Memory B cell (primary cell): ENCODE results near the gene ME1.
"Not testable (repeated sequence)": the region's sequence is repeated elsewhere in the genome, so short reads cannot be mapped to it uniquely, and the experiment has no call there.

Source experiments
- ATAC-seq: fragments of 150-1000 bp; cut with Tn5 transposase; 2 replicates; pipeline ENCODE4 v1.10.0; 2021; ENCODE audit warnings: low read depth, mild to moderate bottlenecking, moderate library complexity
- DNase-seq, 2 donors: peaks; one replicate each; pipeline ENCODE4 v3.0.0; 2022; ENCODE audit warnings: low spot score in 2 of 2
- H3K27ac Mint-ChIP-seq: one replicate; pipeline ENCODE4 v1.8.0; 2022; ENCODE audit warnings: mild to moderate bottlenecking, moderate library complexity, mixed read lengths
- H3K27me3 Mint-ChIP-seq: one replicate; pipeline ENCODE4 v1.8.0; 2022; ENCODE audit warnings: mixed read lengths
- H3K36me3 Mint-ChIP-seq: one replicate; pipeline ENCODE4 v1.8.0; 2022; ENCODE audit warnings: mild to moderate bottlenecking, mixed read lengths
- H3K4me1 Mint-ChIP-seq: one replicate; pipeline ENCODE4 v1.8.0; 2022; ENCODE audit warnings: mixed read lengths
- H3K4me3 Mint-ChIP-seq: one replicate; pipeline ENCODE4 v1.8.0; 2022; ENCODE audit warnings: mild to moderate bottlenecking, moderate library complexity, mixed read lengths
- H3K9me3 Mint-ChIP-seq: one replicate; pipeline ENCODE4 v1.8.0; 2022; ENCODE audit warnings: mixed read lengths

ME1 gene

GRCh38 chr6:83192871-83193746 is 237.7 kb downstream of the ME1 start, which contains the start of the genes PGM3 and RWDD2A:
PGM3 (minus strand) TSS chr6:83193265; CDS start chr6:83191012, 2,253 bp downstream.
RWDD2A (plus strand) TSS chr6:83193357; CDS start chr6:83194452, 1,095 bp downstream.
- H3K27me3 Mint-ChIP-seq: no peaks in the 10 kb centered on the region
- no peaks in the 10 kb centered on the region for H3K9me3 Mint-ChIP-seq
- H3K27ac Mint-ChIP-seq: peak within 1 kb of the TSS; percentile 94
- peaks cover 4% of the 10 kb centered on the region for H3K36me3 Mint-ChIP-seq
- H3K4me1 Mint-ChIP-seq: peaks cover 26% of the 10 kb centered on the region
- peak within 1 kb of the TSS; percentile 94 for H3K4me3 Mint-ChIP-seq
- DNase-seq: peak; percentile 84 to 89
- peak; percentile 97 for ATAC-seq

- no peaks in the 10 kb centered on the region for H3K27me3 Mint-ChIP-seq
- H3K9me3 Mint-ChIP-seq: no peaks in the 10 kb centered on the region
- DNase-seq (no peak), ATAC-seq (no peak)
- peak overlapping the region; percentile 94 for H3K27ac Mint-ChIP-seq
- H3K4me3 Mint-ChIP-seq: peak overlapping the region; percentile 94
- peaks cover 26% of the 10 kb centered on the region for H3K4me1 Mint-ChIP-seq
- peaks cover 4% of the 10 kb centered on the region for H3K36me3 Mint-ChIP-seq
Measured at GRCh38 chr6:83192456-83192855, 238.4 kb downstream of the ME1 start.

GRCh38 chr6:83191974-83192373 is 238.9 kb downstream of the ME1 start:
- H3K27me3 Mint-ChIP-seq, ATAC-seq, H3K27ac Mint-ChIP-seq, H3K36me3 Mint-ChIP-seq, DNase-seq, H3K9me3 Mint-ChIP-seq: not testable (repeated sequence)
- H3K4me3 Mint-ChIP-seq: peak overlapping the region; percentile 24
- peaks cover 26% of the 10 kb centered on the region for H3K4me1 Mint-ChIP-seq

GRCh38 chr6:83190626-83191025 is 240.2 kb downstream of the ME1 start:
- H3K4me3 Mint-ChIP-seq: no peak overlapping the region
- H3K27me3 Mint-ChIP-seq: no peaks in the 10 kb centered on the region
- H3K9me3 Mint-ChIP-seq: no peaks in the 10 kb centered on the region
- DNase-seq (no peak), ATAC-seq (no peak)
- no peak overlapping the region for H3K27ac Mint-ChIP-seq
- H3K36me3 Mint-ChIP-seq: peaks cover 5% of the 10 kb centered on the region
- peaks cover 21% of the 10 kb centered on the region for H3K4me1 Mint-ChIP-seq

GRCh38 chr6:83188501-83188900 is 242.3 kb downstream of the ME1 start:
- peaks cover 10% of the 10 kb centered on the region for H3K36me3 Mint-ChIP-seq
- DNase-seq (no peak), ATAC-seq (no peak)
- no peak overlapping the region for H3K27ac Mint-ChIP-seq
- peaks cover 14% of the 10 kb centered on the region for H3K4me1 Mint-ChIP-seq
- no peaks in the 10 kb centered on the region for H3K9me3 Mint-ChIP-seq
- H3K4me3 Mint-ChIP-seq: no peak overlapping the region
- no peaks in the 10 kb centered on the region for H3K27me3 Mint-ChIP-seq

- no peak overlapping the region for H3K4me3 Mint-ChIP-seq
- H3K9me3 Mint-ChIP-seq: no peaks in the 10 kb centered on the region
- no peak overlapping the region for H3K27ac Mint-ChIP-seq
- no peak for DNase-seq
- peaks cover 6% of the 10 kb centered on the region for H3K4me1 Mint-ChIP-seq
- no peaks in the 10 kb centered on the region for H3K27me3 Mint-ChIP-seq
- H3K36me3 Mint-ChIP-seq: peaks cover 19% of the 10 kb centered on the region
- no peak for ATAC-seq
Measured at GRCh38 chr6:83185096-83185495, 245.8 kb downstream of the ME1 start.

- peaks cover 23% of the 10 kb centered on the region for H3K36me3 Mint-ChIP-seq
- DNase-seq (no peak), ATAC-seq (no peak)
- no peak overlapping the region for H3K27ac Mint-ChIP-seq
- no peaks in the 10 kb centered on the region for H3K9me3 Mint-ChIP-seq
- H3K4me1 Mint-ChIP-seq: no peaks in the 10 kb centered on the region
- no peak overlapping the region for H3K4me3 Mint-ChIP-seq
- H3K27me3 Mint-ChIP-seq: no peaks in the 10 kb centered on the region
Measured at GRCh38 chr6:83183082-83183828, 247.6 kb downstream of the ME1 start.

GRCh38 chr6:83182114-83182513 is 248.7 kb downstream of the ME1 start:
- Mint-ChIP-seq H3K27me3 (no peaks in the 10 kb centered on the region), H3K36me3 (peaks cover 27% of the 10 kb centered on the region), H3K4me3 (no peak overlapping the region), H3K27ac (no peak overlapping the region), H3K4me1 (no peaks in the 10 kb centered on the region), H3K9me3 (no peaks in the 10 kb centered on the region)
- ATAC-seq (no peak), DNase-seq (no peak)

- H3K27ac Mint-ChIP-seq: no peak overlapping the region
- no peaks in the 10 kb centered on the region for H3K9me3 Mint-ChIP-seq
- H3K27me3 Mint-ChIP-seq: no peaks in the 10 kb centered on the region
- no peak for DNase-seq
- peaks cover 30% of the 10 kb centered on the region for H3K36me3 Mint-ChIP-seq
- no peak for ATAC-seq
- H3K4me3 Mint-ChIP-seq: no peak overlapping the region
- no peaks in the 10 kb centered on the region for H3K4me1 Mint-ChIP-seq
Measured at GRCh38 chr6:83180426-83180950, 250.4 kb downstream of the ME1 start.

- Mint-ChIP-seq H3K27me3 (no peaks in the 10 kb centered on the region), H3K36me3 (peaks cover 32% of the 10 kb centered on the region), H3K4me1 (no peaks in the 10 kb centered on the region), H3K27ac (no peak overlapping the region), H3K4me3 (no peak overlapping the region), H3K9me3 (no peaks in the 10 kb centered on the region)
- ATAC-seq (no peak), DNase-seq (no peak)
Measured at GRCh38 chr6:83176246-83176645, 254.6 kb downstream of the ME1 start.

- DNase-seq (no peak), ATAC-seq (no peak)
- Mint-ChIP-seq H3K36me3 (peaks cover 43% of the 10 kb centered on the region), H3K4me3 (no peak overlapping the region), H3K9me3 (no peaks in the 10 kb centered on the region), H3K4me1 (peaks cover 1% of the 10 kb centered on the region), H3K27ac (no peak overlapping the region), H3K27me3 (no peaks in the 10 kb centered on the region)
Measured at GRCh38 chr6:83169511-83169910, 261.3 kb downstream of the ME1 start.

GRCh38 chr6:83169106-83169505 is 261.7 kb downstream of the ME1 start:
- H3K27me3 Mint-ChIP-seq: no peaks in the 10 kb centered on the region
- H3K4me3 Mint-ChIP-seq: no peak overlapping the region
- H3K27ac Mint-ChIP-seq: no peak overlapping the region
- H3K4me1 Mint-ChIP-seq: peaks cover 2% of the 10 kb centered on the region
- H3K9me3 Mint-ChIP-seq: no peaks in the 10 kb centered on the region
- ATAC-seq: no peak
- peaks cover 41% of the 10 kb centered on the region for H3K36me3 Mint-ChIP-seq
- no peak for DNase-seq

GRCh38 chr6:83168556-83168955 is 262.3 kb downstream of the ME1 start:
- no peak overlapping the region for H3K4me3 Mint-ChIP-seq
- H3K36me3 Mint-ChIP-seq: peaks cover 39% of the 10 kb centered on the region
- H3K4me1 Mint-ChIP-seq: peaks cover 2% of the 10 kb centered on the region

GRCh38 chr6:83167726-83168278 is 263.0 kb downstream of the ME1 start:
- no peak overlapping the region for H3K27ac Mint-ChIP-seq
- no peaks in the 10 kb centered on the region for H3K9me3 Mint-ChIP-seq
- no peak overlapping the region for H3K4me3 Mint-ChIP-seq
- peaks cover 2% of the 10 kb centered on the region for H3K4me1 Mint-ChIP-seq
- H3K27me3 Mint-ChIP-seq: no peaks in the 10 kb centered on the region
- DNase-seq (no peak), ATAC-seq (no peak)
- H3K36me3 Mint-ChIP-seq: peaks cover 33% of the 10 kb centered on the region

More at GRCh38 chr6:83168556-83168955, 262.3 kb downstream of the ME1 start:
- DNase-seq: no peak
- Mint-ChIP-seq H3K27me3 (no peaks in the 10 kb centered on the region), H3K9me3 (no peaks in the 10 kb centered on the region), H3K27ac (no peak overlapping the region)
- no peak for ATAC-seq
